GM23338 (cell line): ENCODE results near the gene TRIM45.

Source experiments
- CREB1 ChIP-seq: fragments of 250-450 bp; sonication (Bioruptor Pico); IDR thresholded peaks from 2 replicates; pipeline ENCODE4 v1.5.0; 2020; ENCODE audit warnings: low read depth, mild to moderate bottlenecking, moderate library complexity
- EZH2 ChIP-seq: fragments of 200-600 bp; sonication (generic); IDR thresholded peaks from one replicate; pipeline ENCODE4 v1.8.0; 2017; ENCODE audit warnings: antibody characterized with exemption, mild to moderate bottlenecking, low read depth; ENCODE audit not compliant: unreplicated experiment
- EZH2phosphoT487 ChIP-seq: fragments of 200-600 bp; sonication (generic); IDR thresholded peaks from one replicate; pipeline ENCODE4 v1.8.1; 2018; ENCODE audit warnings: antibody characterized with exemption; ENCODE audit not compliant: unreplicated experiment
- JUNB ChIP-seq: IDR thresholded peaks from one replicate; pipeline ENCODE4 v1.6.1; 2016; ENCODE audit warnings: antibody characterized with exemption; ENCODE audit not compliant: unreplicated experiment
- NANOG ChIP-seq: IDR thresholded peaks from 2 replicates; pipeline ENCODE4 v1.6.1; 2016; ENCODE audit warnings: antibody characterized with exemption, borderline replicate concordance
- POLR2AphosphoS5 ChIP-seq: IDR thresholded peaks from 2 replicates; pipeline ENCODE4 v1.6.1; 2016; ENCODE audit warnings: antibody characterized with exemption, low read depth
- ZNF114 ChIP-seq: fragments of 250-450 bp; sonication (Bioruptor Pico); IDR thresholded peaks from 2 replicates; pipeline ENCODE4 v1.5.0; 2020; ENCODE audit warnings: mild to moderate bottlenecking, moderate library complexity
- ZNF331 ChIP-seq: fragments of 250-450 bp; sonication (Bioruptor Pico); IDR thresholded peaks from 2 replicates; pipeline ENCODE4 v1.5.0; 2020; ENCODE audit warnings: low read depth, mild to moderate bottlenecking, moderate library complexity
- TF ChIP-seq, protein P1 (sequence below), 2 experiments: fragments of 200-600 bp in 1 of 2; sonication (generic) in 1 of 2; conservative IDR thresholded peaks; 2 replicates each; pipeline versions ENCODE4 v1.5.1 to v1.6.1; 2016 to 2017; ENCODE audit warnings: antibody characterized with exemption in 2 of 2, low read depth in 2 of 2, mild to moderate bottlenecking in 2 of 2, moderate library complexity in 1 of 2
- TF ChIP-seq, protein P2 (sequence below): IDR thresholded peaks from one replicate; pipeline ENCODE4 v1.6.1; 2018; ENCODE audit warnings: antibody characterized with exemption; ENCODE audit not compliant: unreplicated experiment
- TF ChIP-seq, protein P3 (sequence below): fragments of 250-450 bp; sonication (Bioruptor Pico); IDR thresholded peaks from 2 replicates; pipeline ENCODE4 v1.5.0; 2020; ENCODE audit warnings: mild to moderate bottlenecking, moderate library complexity
- TF ChIP-seq, protein P4 (sequence below): IDR thresholded peaks from 2 replicates; pipeline ENCODE4 v1.6.1; 2016; ENCODE audit warnings: antibody characterized with exemption

DNA sequence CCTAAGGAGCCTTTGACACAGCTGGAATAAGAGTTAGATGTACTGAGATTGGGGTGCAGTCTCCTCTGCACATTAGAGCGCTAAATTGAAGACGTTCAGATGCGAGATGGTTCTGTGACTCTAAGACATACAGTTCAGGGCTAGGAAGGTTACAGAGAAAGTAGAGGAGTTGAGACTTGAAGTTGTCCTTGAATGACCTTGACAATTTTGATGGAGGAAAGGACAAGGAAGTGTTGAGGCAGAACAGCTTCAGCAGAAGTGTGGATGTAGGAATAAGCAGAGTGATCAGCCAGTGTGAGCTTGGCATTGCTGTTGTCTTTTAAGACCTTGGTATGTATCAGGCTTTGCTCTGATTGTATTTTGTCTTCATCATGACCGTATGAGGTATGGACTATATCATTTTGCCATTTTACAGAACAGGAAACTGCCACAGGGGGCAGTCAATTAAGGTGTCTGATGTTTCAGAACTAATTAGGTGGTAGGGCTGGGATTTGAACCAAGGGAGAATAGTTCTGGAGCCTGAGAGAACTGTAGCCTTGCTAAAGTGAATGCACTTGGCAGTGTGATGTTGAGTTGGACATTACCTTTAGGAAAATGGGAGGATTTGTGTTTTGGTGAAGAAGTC, 52.2 kb downstream of the TRIM45 start:
- TF ChIP-seq EZH2phosphoT487 (no peak), JUNB (no peak), EZH2 (no peak), NANOG (no peak), POLR2AphosphoS5 (no peak), CREB1 (no peak), ZNF114 (CRISPR knock-in tag) (no peak), ZNF331 (CRISPR knock-in tag) (no peak)
- TF ChIP-seq, protein P1, sequence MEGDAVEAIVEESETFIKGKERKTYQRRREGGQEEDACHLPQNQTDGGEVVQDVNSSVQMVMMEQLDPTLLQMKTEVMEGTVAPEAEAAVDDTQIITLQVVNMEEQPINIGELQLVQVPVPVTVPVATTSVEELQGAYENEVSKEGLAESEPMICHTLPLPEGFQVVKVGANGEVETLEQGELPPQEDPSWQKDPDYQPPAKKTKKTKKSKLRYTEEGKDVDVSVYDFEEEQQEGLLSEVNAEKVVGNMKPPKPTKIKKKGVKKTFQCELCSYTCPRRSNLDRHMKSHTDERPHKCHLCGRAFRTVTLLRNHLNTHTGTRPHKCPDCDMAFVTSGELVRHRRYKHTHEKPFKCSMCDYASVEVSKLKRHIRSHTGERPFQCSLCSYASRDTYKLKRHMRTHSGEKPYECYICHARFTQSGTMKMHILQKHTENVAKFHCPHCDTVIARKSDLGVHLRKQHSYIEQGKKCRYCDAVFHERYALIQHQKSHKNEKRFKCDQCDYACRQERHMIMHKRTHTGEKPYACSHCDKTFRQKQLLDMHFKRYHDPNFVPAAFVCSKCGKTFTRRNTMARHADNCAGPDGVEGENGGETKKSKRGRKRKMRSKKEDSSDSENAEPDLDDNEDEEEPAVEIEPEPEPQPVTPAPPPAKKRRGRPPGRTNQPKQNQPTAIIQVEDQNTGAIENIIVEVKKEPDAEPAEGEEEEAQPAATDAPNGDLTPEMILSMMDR (conservative IDR thresholded peaks at IDR 0.05; ENCODE audit: low read depth in 2 of 2) = no peak
- TF ChIP-seq, protein P2, sequence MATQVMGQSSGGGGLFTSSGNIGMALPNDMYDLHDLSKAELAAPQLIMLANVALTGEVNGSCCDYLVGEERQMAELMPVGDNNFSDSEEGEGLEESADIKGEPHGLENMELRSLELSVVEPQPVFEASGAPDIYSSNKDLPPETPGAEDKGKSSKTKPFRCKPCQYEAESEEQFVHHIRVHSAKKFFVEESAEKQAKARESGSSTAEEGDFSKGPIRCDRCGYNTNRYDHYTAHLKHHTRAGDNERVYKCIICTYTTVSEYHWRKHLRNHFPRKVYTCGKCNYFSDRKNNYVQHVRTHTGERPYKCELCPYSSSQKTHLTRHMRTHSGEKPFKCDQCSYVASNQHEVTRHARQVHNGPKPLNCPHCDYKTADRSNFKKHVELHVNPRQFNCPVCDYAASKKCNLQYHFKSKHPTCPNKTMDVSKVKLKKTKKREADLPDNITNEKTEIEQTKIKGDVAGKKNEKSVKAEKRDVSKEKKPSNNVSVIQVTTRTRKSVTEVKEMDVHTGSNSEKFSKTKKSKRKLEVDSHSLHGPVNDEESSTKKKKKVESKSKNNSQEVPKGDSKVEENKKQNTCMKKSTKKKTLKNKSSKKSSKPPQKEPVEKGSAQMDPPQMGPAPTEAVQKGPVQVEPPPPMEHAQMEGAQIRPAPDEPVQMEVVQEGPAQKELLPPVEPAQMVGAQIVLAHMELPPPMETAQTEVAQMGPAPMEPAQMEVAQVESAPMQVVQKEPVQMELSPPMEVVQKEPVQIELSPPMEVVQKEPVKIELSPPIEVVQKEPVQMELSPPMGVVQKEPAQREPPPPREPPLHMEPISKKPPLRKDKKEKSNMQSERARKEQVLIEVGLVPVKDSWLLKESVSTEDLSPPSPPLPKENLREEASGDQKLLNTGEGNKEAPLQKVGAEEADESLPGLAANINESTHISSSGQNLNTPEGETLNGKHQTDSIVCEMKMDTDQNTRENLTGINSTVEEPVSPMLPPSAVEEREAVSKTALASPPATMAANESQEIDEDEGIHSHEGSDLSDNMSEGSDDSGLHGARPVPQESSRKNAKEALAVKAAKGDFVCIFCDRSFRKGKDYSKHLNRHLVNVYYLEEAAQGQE = no peak
- TF ChIP-seq, protein P3, sequence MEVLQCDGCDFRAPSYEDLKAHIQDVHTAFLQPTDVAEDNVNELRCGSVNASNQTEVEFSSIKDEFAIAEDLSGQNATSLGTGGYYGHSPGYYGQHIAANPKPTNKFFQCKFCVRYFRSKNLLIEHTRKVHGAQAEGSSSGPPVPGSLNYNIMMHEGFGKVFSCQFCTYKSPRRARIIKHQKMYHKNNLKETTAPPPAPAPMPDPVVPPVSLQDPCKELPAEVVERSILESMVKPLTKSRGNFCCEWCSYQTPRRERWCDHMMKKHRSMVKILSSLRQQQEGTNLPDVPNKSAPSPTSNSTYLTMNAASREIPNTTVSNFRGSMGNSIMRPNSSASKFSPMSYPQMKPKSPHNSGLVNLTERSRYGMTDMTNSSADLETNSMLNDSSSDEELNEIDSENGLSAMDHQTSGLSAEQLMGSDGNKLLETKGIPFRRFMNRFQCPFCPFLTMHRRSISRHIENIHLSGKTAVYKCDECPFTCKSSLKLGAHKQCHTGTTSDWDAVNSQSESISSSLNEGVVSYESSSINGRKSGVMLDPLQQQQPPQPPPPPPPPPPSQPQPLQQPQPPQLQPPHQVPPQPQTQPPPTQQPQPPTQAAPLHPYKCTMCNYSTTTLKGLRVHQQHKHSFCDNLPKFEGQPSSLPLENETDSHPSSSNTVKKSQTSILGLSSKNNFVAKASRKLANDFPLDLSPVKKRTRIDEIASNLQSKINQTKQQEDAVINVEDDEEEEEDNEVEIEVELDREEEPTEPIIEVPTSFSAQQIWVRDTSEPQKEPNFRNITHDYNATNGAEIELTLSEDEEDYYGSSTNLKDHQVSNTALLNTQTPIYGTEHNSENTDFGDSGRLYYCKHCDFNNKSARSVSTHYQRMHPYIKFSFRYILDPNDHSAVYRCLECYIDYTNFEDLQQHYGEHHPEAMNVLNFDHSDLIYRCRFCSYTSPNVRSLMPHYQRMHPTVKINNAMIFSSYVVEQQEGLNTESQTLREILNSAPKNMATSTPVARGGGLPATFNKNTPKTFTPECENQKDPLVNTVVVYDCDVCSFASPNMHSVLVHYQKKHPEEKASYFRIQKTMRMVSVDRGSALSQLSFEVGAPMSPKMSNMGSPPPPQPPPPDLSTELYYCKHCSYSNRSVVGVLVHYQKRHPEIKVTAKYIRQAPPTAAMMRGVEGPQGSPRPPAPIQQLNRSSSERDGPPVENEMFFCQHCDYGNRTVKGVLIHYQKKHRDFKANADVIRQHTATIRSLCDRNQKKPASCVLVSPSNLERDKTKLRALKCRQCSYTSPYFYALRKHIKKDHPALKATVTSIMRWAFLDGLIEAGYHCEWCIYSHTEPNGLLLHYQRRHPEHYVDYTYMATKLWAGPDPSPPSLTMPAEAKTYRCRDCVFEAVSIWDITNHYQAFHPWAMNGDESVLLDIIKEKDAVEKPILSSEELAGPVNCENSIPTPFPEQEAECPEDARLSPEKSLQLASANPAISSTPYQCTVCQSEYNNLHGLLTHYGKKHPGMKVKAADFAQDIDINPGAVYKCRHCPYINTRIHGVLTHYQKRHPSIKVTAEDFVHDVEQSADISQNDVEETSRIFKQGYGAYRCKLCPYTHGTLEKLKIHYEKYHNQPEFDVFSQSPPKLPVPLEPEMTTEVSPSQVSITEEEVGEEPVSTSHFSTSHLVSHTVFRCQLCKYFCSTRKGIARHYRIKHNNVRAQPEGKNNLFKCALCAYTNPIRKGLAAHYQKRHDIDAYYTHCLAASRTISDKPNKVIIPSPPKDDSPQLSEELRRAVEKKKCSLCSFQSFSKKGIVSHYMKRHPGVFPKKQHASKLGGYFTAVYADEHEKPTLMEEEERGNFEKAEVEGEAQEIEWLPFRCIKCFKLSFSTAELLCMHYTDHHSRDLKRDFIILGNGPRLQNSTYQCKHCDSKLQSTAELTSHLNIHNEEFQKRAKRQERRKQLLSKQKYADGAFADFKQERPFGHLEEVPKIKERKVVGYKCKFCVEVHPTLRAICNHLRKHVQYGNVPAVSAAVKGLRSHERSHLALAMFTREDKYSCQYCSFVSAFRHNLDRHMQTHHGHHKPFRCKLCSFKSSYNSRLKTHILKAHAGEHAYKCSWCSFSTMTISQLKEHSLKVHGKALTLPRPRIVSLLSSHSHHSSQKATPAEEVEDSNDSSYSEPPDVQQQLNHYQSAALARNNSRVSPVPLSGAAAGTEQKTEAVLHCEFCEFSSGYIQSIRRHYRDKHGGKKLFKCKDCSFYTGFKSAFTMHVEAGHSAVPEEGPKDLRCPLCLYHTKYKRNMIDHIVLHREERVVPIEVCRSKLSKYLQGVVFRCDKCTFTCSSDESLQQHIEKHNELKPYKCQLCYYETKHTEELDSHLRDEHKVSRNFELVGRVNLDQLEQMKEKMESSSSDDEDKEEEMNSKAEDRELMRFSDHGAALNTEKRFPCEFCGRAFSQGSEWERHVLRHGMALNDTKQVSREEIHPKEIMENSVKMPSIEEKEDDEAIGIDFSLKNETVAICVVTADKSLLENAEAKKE = no peak
- TF ChIP-seq, protein P4, sequence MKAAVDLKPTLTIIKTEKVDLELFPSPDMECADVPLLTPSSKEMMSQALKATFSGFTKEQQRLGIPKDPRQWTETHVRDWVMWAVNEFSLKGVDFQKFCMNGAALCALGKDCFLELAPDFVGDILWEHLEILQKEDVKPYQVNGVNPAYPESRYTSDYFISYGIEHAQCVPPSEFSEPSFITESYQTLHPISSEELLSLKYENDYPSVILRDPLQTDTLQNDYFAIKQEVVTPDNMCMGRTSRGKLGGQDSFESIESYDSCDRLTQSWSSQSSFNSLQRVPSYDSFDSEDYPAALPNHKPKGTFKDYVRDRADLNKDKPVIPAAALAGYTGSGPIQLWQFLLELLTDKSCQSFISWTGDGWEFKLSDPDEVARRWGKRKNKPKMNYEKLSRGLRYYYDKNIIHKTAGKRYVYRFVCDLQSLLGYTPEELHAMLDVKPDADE = no peak
